OCI-LY1 (cell line): ENCODE data around the gene NMB.

Experiments used
- H2AFZ ChIP-seq: fragments of 200-600 bp; sonication (generic), shearing (Covaris generic); 2 replicates; pipeline ENCODE4 v1.6.0; 2014; ENCODE audit warnings: antibody characterized with exemption, mild to moderate bottlenecking, low read length
- H3F3A ChIP-seq: fragments of 200-600 bp; sonication (generic), shearing (Covaris generic); 2 replicates; pipeline ENCODE4 v1.6.0; 2014; ENCODE audit warnings: mild to moderate bottlenecking, antibody characterized with exemption, low read length, moderate library complexity; ENCODE audit not compliant: insufficient read depth
- H3K27ac ChIP-seq: fragments of 200-600 bp; sonication (generic); 2 replicates; pipeline ENCODE4 v1.5.1; 2014; ENCODE audit warnings: low read length, mixed run types, mild to moderate bottlenecking, low read depth; ENCODE audit not compliant: poor library complexity, severe bottlenecking
- H3K27me3 ChIP-seq: fragments of 200-600 bp; sonication (generic); 2 replicates; pipeline ENCODE4 v1.6.0; 2014; ENCODE audit warnings: antibody characterized with exemption, mild to moderate bottlenecking, low read length, moderate library complexity; ENCODE audit not compliant: insufficient read depth
- H3K36me3 ChIP-seq: fragments of 200-600 bp; sonication (generic); 2 replicates; pipeline ENCODE4 v1.6.1; 2014; ENCODE audit warnings: mild to moderate bottlenecking, antibody characterized with exemption, low read length, moderate library complexity, mixed read lengths; ENCODE audit not compliant: insufficient read depth
- H3K4me1 ChIP-seq: fragments of 200-600 bp; sonication (generic); 2 replicates; pipeline ENCODE4 v1.5.1; 2014; ENCODE audit warnings: mild to moderate bottlenecking, low read length, moderate library complexity; ENCODE audit not compliant: insufficient read depth, severe bottlenecking
- H3K4me2 ChIP-seq: fragments of 200-600 bp; sonication (generic), shearing (Covaris generic); 2 replicates; pipeline ENCODE4 v1.6.1; 2014; ENCODE audit warnings: low read length
- H3K4me3 ChIP-seq: fragments of 200-600 bp; sonication (generic); 2 replicates; pipeline ENCODE4 v1.5.1; 2014; ENCODE audit warnings: low read length, low read depth, mild to moderate bottlenecking, mixed read lengths; ENCODE audit not compliant: poor library complexity, severe bottlenecking
- H3K79me2 ChIP-seq: fragments of 200-600 bp; shearing (Covaris generic); 2 replicates; pipeline ENCODE4 v1.6.1; 2016; ENCODE audit warnings: mixed run types, low read length, mixed read lengths; ENCODE audit not compliant: insufficient read depth
- H3K9ac ChIP-seq: fragments of 200-600 bp; sonication (generic), shearing (Covaris generic); 2 replicates; pipeline ENCODE4 v1.6.1; 2014; ENCODE audit warnings: mild to moderate bottlenecking, low read length, mixed read lengths
- H3K9me2 ChIP-seq: fragments of 200-600 bp; sonication (generic), shearing (Covaris generic); 2 replicates; pipeline ENCODE4 v1.6.1; 2014; ENCODE audit warnings: low read depth, mild to moderate bottlenecking, low read length, mixed read lengths
- H3K9me3 ChIP-seq: fragments of 200-600 bp; shearing (Covaris generic); 2 replicates; pipeline ENCODE4 v1.6.1; 2014; ENCODE audit warnings: low read length, mixed read lengths
- H4K20me1 ChIP-seq: fragments of 200-600 bp; sonication (generic), shearing (Covaris generic); 2 replicates; pipeline ENCODE4 v1.6.0; 2016; ENCODE audit warnings: mild to moderate bottlenecking, low read length; ENCODE audit not compliant: insufficient read depth
- EZH2 ChIP-seq: fragments of 200-600 bp; sonication (generic), shearing (Covaris generic); IDR thresholded peaks from 2 replicates; pipeline ENCODE4 v1.8.0; 2017; ENCODE audit warnings: borderline replicate concordance, mixed run types, mild to moderate bottlenecking, antibody characterized with exemption, low read length, moderate library complexity, mixed read lengths
- TF ChIP-seq, protein P1 (sequence below): fragments of 200-600 bp; sonication (generic), shearing (Covaris generic); IDR thresholded peaks from 2 replicates; pipeline ENCODE4 v1.5.1; 2017; ENCODE audit warnings: mild to moderate bottlenecking, antibody characterized with exemption, low read length, moderate library complexity, mixed read lengths

The NMB gene

DNA sequence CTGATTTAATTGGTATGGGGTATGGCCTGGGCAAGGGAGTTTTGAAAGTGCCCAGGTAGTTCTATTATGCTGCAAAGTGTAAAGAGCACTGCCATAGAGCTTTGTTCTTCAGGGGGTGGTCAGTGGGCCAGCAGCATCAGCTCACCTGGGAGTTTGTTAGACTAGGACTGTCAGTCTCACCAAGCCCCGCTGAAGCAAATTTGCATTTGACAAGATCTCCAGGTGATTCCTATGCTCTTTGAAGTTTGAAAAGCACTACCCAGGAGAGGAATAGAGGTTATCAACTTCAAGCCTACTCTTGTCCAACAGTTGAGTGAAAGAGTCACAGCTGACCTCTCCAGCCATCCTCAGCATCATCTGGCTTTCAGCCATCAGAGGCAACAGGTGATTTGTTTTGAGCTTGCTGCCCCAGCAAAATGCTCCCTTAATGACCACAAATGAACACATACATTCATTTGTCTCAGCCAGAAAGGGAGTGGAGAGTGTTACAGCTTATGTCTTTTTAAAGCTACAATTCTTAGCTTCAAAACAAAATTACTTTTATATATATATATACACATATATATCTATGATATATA is 49.2 kb downstream of the NMB start:
- no peak overlapping the region for H3K4me3 ChIP-seq
- no peak overlapping the region for H3K9ac ChIP-seq
- H4K20me1 ChIP-seq = no peaks in the 10 kb centered on the region
- H3K9me3 ChIP-seq = no peaks in the 10 kb centered on the region
- no peaks in the 10 kb centered on the region for H3F3A ChIP-seq
- TF ChIP-seq, protein P1, sequence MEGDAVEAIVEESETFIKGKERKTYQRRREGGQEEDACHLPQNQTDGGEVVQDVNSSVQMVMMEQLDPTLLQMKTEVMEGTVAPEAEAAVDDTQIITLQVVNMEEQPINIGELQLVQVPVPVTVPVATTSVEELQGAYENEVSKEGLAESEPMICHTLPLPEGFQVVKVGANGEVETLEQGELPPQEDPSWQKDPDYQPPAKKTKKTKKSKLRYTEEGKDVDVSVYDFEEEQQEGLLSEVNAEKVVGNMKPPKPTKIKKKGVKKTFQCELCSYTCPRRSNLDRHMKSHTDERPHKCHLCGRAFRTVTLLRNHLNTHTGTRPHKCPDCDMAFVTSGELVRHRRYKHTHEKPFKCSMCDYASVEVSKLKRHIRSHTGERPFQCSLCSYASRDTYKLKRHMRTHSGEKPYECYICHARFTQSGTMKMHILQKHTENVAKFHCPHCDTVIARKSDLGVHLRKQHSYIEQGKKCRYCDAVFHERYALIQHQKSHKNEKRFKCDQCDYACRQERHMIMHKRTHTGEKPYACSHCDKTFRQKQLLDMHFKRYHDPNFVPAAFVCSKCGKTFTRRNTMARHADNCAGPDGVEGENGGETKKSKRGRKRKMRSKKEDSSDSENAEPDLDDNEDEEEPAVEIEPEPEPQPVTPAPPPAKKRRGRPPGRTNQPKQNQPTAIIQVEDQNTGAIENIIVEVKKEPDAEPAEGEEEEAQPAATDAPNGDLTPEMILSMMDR = no peak
- no peak for TF ChIP-seq EZH2
- peaks cover 45% of the 10 kb centered on the region for H3K36me3 ChIP-seq
- H3K27ac ChIP-seq = no peak overlapping the region
- H3K4me1 ChIP-seq = peaks cover 5% of the 10 kb centered on the region
- H3K27me3 ChIP-seq = no peaks in the 10 kb centered on the region
- H3K9me2 ChIP-seq = no peaks in the 10 kb centered on the region
- no peaks in the 10 kb centered on the region for H3K79me2 ChIP-seq
- H3K4me2 ChIP-seq = no peak overlapping the region
- H2AFZ ChIP-seq = no peak overlapping the region

DNA sequence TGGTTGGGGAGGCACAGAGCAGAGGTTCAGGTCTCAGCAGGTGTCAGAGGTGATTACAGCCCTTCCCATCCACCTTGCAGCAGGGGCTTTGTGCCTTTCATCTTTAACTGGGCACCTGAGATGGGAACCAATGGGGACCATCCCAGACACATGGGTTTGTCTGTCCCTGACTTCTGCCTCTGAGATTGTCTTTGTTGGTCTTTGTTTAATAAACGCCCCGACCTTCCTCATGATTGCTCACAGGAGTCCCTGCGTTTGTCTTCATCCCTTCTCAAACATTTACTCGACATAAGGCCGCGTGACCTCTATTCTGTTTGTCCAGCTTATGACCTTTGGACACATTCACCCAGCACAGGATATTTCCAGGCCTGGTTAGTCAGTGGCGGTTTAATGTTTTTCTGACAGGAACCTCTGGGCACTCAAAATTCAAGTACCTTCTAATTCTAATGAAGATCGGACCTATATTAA is 51.3 kb downstream of the NMB start:
- H4K20me1 ChIP-seq = no peaks in the 10 kb centered on the region
- H3K4me2 ChIP-seq = no peak overlapping the region
- peaks cover 22% of the 10 kb centered on the region for H3K4me1 ChIP-seq
- H3K9ac ChIP-seq = no peak overlapping the region
- H3K36me3 ChIP-seq = peaks cover 48% of the 10 kb centered on the region
- TF ChIP-seq, protein P1 = no peak
- H3K79me2 ChIP-seq = no peaks in the 10 kb centered on the region
- no peak overlapping the region for H3K27ac ChIP-seq
- H3F3A ChIP-seq = no peaks in the 10 kb centered on the region
- no peak overlapping the region for H2AFZ ChIP-seq
- H3K4me3 ChIP-seq = no peak overlapping the region
- H3K9me3 ChIP-seq = no peaks in the 10 kb centered on the region
- no peaks in the 10 kb centered on the region for H3K9me2 ChIP-seq
- H3K27me3 ChIP-seq = no peaks in the 10 kb centered on the region

DNA sequence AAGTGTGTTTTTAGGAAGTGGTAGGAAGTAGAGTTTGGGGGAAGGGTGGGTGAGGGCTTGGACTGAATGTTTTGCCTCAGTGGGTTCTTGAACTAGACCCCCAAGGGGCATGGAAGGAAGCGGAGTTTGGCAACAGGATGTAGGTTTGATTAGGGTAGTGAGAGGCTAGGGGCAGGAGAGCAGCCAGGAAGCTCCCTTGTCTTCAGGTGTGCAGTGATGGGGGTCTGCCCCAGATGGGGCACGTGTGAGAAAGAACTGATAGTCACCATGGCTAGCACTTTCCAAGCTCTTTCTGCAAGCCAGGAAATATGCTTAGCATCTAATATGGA is 52.5 kb downstream of the NMB start:
- Histone ChIP-seq H3K4me1 (peaks cover 26% of the 10 kb centered on the region), H3K4me3 (no peak overlapping the region), H3K4me2 (no peak overlapping the region; the same call in 1 of the 2 replicates), H3K9me2 (no peaks in the 10 kb centered on the region), H3K36me3 (peaks cover 48% of the 10 kb centered on the region), H3K27me3 (no peaks in the 10 kb centered on the region), H3K9ac (no peak overlapping the region), H2AFZ (no peak overlapping the region), H3K9me3 (no peaks in the 10 kb centered on the region), H4K20me1 (no peaks in the 10 kb centered on the region), H3K79me2 (peaks cover 5% of the 10 kb centered on the region; the same call in 1 of the 2 replicates), H3F3A (no peaks in the 10 kb centered on the region), H3K27ac (no peak overlapping the region)
- TF ChIP-seq EZH2 = no peak
